ENCODE results near the gene DNAI1.

DNAI1 gene

DNA sequence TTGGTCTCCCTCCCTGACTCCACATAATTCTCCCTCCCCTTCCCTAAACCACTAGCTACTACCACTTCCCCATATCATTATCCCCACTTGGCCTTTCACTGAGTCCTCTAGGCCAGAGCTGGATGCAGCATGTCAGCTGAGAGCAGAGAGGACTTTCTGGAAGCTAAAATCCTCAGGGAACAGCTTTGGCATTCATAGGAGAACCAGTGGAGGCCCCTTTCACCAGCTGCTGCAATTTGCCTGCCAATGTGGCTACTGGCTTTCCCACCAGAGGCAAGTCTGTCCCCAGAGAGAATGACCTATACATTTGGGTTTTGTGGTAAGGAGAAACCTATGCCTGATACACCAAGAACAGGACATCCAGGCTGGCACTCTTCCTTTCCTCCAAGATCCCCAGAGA is 14.6 kb upstream of the DNAI1 start:
- Histone ChIP-seq H3K4ac (ENCODE audit: low read depth in 1 of 2, low read length in 2 of 2) (no peak overlapping the region), H3K14ac (ENCODE audit: low read length in 2 of 2) (no peak overlapping the region), H3K18ac (ENCODE audit: low read depth in 1 of 2, low read length in 2 of 2) (no peak overlapping the region), H3K4me2 (ENCODE audit: low read length, poor library complexity, severe bottlenecking) (no peak overlapping the region), H3K36me3 (ENCODE audit: control insufficient read depth in 1 of 2, insufficient read depth in 2 of 2, low read depth in 1 of 2, low read length in 2 of 2) (peaks cover 0 to 4% of the 10 kb centered on the region in 2 experiments), H2AK5ac (ENCODE audit: low read length, severe bottlenecking) (no peak overlapping the region), H3K23ac (ENCODE audit: low read length in 2 of 2) (no peak overlapping the region), H2AFZ (ENCODE audit: low read depth, low read length) (no peak overlapping the region), H2BK12ac (ENCODE audit: low read length in 2 of 2) (no peak overlapping the region), H3K9ac (ENCODE audit: low read length) (no peak overlapping the region), H2BK120ac (ENCODE audit: low read depth, low read length) (no peak overlapping the region), H3K4me1 (ENCODE audit: control insufficient read depth, insufficient read depth, low read depth, low read length) (peaks cover 2% of the 10 kb centered on the region), H3K27ac (ENCODE audit: low read length, poor library complexity, severe bottlenecking) (no peak overlapping the region), H3K9me3 (ENCODE audit: control insufficient read depth, low read length) (no peaks in the 10 kb centered on the region), H3K4me3 (ENCODE audit: insufficient read depth in 1 of 2, low read depth in 1 of 2, low read length in 2 of 2) (no peak overlapping the region), H3K79me1 (replicated peaks; ENCODE audit: low read length, poor library complexity, severe bottlenecking) (peaks cover 30% of the 10 kb centered on the region), H2BK15ac (ENCODE audit: low read depth, poor library complexity, severe bottlenecking) (no peak overlapping the region), H3K27me3 (ENCODE audit: control insufficient read depth in 1 of 2, insufficient read depth in 1 of 2, low read length in 2 of 2) (no peaks in the 10 kb centered on the region), H2BK5ac (ENCODE audit: low read depth, low read length, poor library complexity, severe bottlenecking) (no peak overlapping the region), H4K91ac (ENCODE audit: low read length) (no peak overlapping the region), H4K8ac (ENCODE audit: low read length) (no peak overlapping the region)
- DNase-seq, result no peak

- Histone ChIP-seq H3K27me3 (ENCODE audit: control insufficient read depth in 1 of 2, insufficient read depth in 1 of 2, low read length in 2 of 2) (no peaks in the 10 kb centered on the region), H2BK15ac (ENCODE audit: low read depth, poor library complexity, severe bottlenecking) (no peak overlapping the region), H3K18ac (ENCODE audit: low read depth in 1 of 2, low read length in 2 of 2) (no peak overlapping the region), H3K79me1 (replicated peaks; ENCODE audit: low read length, poor library complexity, severe bottlenecking) (peaks cover 31% of the 10 kb centered on the region), H3K4me1 (ENCODE audit: control insufficient read depth, insufficient read depth, low read depth, low read length) (peaks cover 6% of the 10 kb centered on the region), H3K9ac (ENCODE audit: low read length) (no peak overlapping the region), H3K14ac (ENCODE audit: low read length in 2 of 2) (no peak overlapping the region), H2AFZ (ENCODE audit: low read depth, low read length) (no peak overlapping the region), H3K23ac (ENCODE audit: low read length in 2 of 2) (no peak overlapping the region), H2BK120ac (ENCODE audit: low read depth, low read length) (no peak overlapping the region), H4K91ac (ENCODE audit: low read length) (no peak overlapping the region), H3K36me3 (ENCODE audit: control insufficient read depth in 1 of 2, insufficient read depth in 2 of 2, low read depth in 1 of 2, low read length in 2 of 2) (no peaks in the 10 kb centered on the region), H2BK5ac (ENCODE audit: low read depth, low read length, poor library complexity, severe bottlenecking) (no peak overlapping the region), H3K27ac (ENCODE audit: low read length, poor library complexity, severe bottlenecking) (no peak overlapping the region), H3K9me3 (ENCODE audit: control insufficient read depth, low read length) (no peaks in the 10 kb centered on the region), H2BK12ac (ENCODE audit: low read length in 2 of 2) (no peak overlapping the region), H3K4me3 (ENCODE audit: insufficient read depth in 1 of 2, low read depth in 1 of 2, low read length in 2 of 2) (no peak overlapping the region), H2AK5ac (ENCODE audit: low read length, severe bottlenecking) (no peak overlapping the region), H4K8ac (ENCODE audit: low read length) (no peak overlapping the region), H3K4ac (ENCODE audit: low read depth in 1 of 2, low read length in 2 of 2) (no peak overlapping the region), H3K4me2 (ENCODE audit: low read length, poor library complexity, severe bottlenecking) (no peak overlapping the region)
- DNase-seq, result peak; percentile 32
Observed at GRCh38 chr9:34446468-34446891, 12.1 kb upstream of the DNAI1 start.

GRCh38 chr9:34446951-34447350 is 11.7 kb upstream of the DNAI1 start:
- Histone ChIP-seq H3K14ac (ENCODE audit: low read length in 2 of 2) (no peak overlapping the region), H2AK5ac (ENCODE audit: low read length, severe bottlenecking) (no peak overlapping the region), H3K4ac (ENCODE audit: low read depth in 1 of 2, low read length in 2 of 2) (no peak overlapping the region), H3K27me3 (ENCODE audit: control insufficient read depth in 1 of 2, insufficient read depth in 1 of 2, low read length in 2 of 2) (no peaks in the 10 kb centered on the region), H4K8ac (ENCODE audit: low read length) (no peak overlapping the region), H3K27ac (ENCODE audit: low read length, poor library complexity, severe bottlenecking) (no peak overlapping the region), H3K4me3 (ENCODE audit: insufficient read depth in 1 of 2, low read depth in 1 of 2, low read length in 2 of 2) (no peak overlapping the region), H3K9ac (ENCODE audit: low read length) (no peak overlapping the region), H3K4me1 (ENCODE audit: control insufficient read depth, insufficient read depth, low read depth, low read length) (peaks cover 8% of the 10 kb centered on the region), H3K79me1 (replicated peaks; ENCODE audit: low read length, poor library complexity, severe bottlenecking) (peaks cover 31% of the 10 kb centered on the region), H2BK15ac (ENCODE audit: low read depth, poor library complexity, severe bottlenecking) (no peak overlapping the region), H2BK12ac (ENCODE audit: low read length in 2 of 2) (no peak overlapping the region), H3K36me3 (ENCODE audit: control insufficient read depth in 1 of 2, insufficient read depth in 2 of 2, low read depth in 1 of 2, low read length in 2 of 2) (no peaks in the 10 kb centered on the region), H2BK5ac (ENCODE audit: low read depth, low read length, poor library complexity, severe bottlenecking) (no peak overlapping the region), H3K9me3 (ENCODE audit: control insufficient read depth, low read length) (no peaks in the 10 kb centered on the region), H3K23ac (ENCODE audit: low read length in 2 of 2) (no peak overlapping the region), H2AFZ (ENCODE audit: low read depth, low read length) (no peak overlapping the region), H3K4me2 (ENCODE audit: low read length, poor library complexity, severe bottlenecking) (no peak overlapping the region), H2BK120ac (ENCODE audit: low read depth, low read length) (no peak overlapping the region), H4K91ac (ENCODE audit: low read length) (no peak overlapping the region), H3K18ac (ENCODE audit: low read depth in 1 of 2, low read length in 2 of 2) (no peak overlapping the region)
- no peak for DNase-seq
- WGBS, result 100% methylated on average over 1 of the region's 1 CpG

DNA sequence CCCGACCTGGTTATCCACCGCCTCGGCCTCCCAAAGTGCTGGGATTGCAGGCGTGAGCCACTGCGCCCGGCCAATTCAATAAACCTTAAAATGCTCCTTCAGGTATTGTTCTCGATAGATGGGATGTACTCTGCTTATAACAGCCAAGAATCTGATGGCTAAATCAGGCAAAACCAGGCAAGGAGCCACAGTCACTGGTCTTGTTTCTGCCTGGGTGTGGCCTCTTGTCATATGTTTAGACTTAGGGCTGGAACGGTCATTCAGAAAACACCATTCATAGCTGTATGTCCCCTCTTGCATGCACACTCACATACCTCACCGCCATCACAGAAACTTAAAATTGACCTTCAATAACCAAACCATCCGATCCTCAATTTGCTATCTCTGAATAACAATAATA is 8.0 kb upstream of the DNAI1 start:
- DNase-seq, result no peak
- H3K18ac ChIP-seq (ENCODE audit: low read depth in 1 of 2, low read length in 2 of 2), result no peak overlapping the region
- no peak overlapping the region for H2BK120ac ChIP-seq (ENCODE audit: low read depth, low read length)
- H3K4me2 ChIP-seq (ENCODE audit: low read length, poor library complexity, severe bottlenecking), result no peak overlapping the region
- H4K8ac ChIP-seq (ENCODE audit: low read length), result no peak overlapping the region
- H3K9ac ChIP-seq (ENCODE audit: low read length), result no peak overlapping the region
- peaks cover 29% of the 10 kb centered on the region for H3K79me1 ChIP-seq (replicated peaks; ENCODE audit: low read length, poor library complexity, severe bottlenecking)
- H3K23ac ChIP-seq (ENCODE audit: low read length in 2 of 2), result no peak overlapping the region
- no peak overlapping the region for H2AFZ ChIP-seq (ENCODE audit: low read depth, low read length)
- H4K91ac ChIP-seq (ENCODE audit: low read length), result no peak overlapping the region
- H2AK5ac ChIP-seq (ENCODE audit: low read length, severe bottlenecking), result no peak overlapping the region
- no peak overlapping the region for H3K27ac ChIP-seq (ENCODE audit: low read length, poor library complexity, severe bottlenecking)
- no peaks in the 10 kb centered on the region for H3K27me3 ChIP-seq (ENCODE audit: control insufficient read depth in 1 of 2, insufficient read depth in 1 of 2, low read length in 2 of 2)
- 96% methylated on average over 10 of the region's 10 CpGs for WGBS
- H3K4ac ChIP-seq (ENCODE audit: low read depth in 1 of 2, low read length in 2 of 2), result no peak overlapping the region
- H3K4me1 ChIP-seq (ENCODE audit: control insufficient read depth, insufficient read depth, low read depth, low read length), result peaks cover 9% of the 10 kb centered on the region
- H3K14ac ChIP-seq (ENCODE audit: low read length in 2 of 2), result no peak overlapping the region
- no peaks in the 10 kb centered on the region for H3K9me3 ChIP-seq (ENCODE audit: control insufficient read depth, low read length)
- H3K4me3 ChIP-seq (ENCODE audit: insufficient read depth in 1 of 2, low read depth in 1 of 2, low read length in 2 of 2), result no peak overlapping the region
- H2BK12ac ChIP-seq (ENCODE audit: low read length in 2 of 2), result no peak overlapping the region
- H2BK15ac ChIP-seq (ENCODE audit: low read depth, poor library complexity, severe bottlenecking), result no peak overlapping the region
- H2BK5ac ChIP-seq (ENCODE audit: low read depth, low read length, poor library complexity, severe bottlenecking), result no peak overlapping the region
- no peaks in the 10 kb centered on the region for H3K36me3 ChIP-seq (ENCODE audit: control insufficient read depth in 1 of 2, insufficient read depth in 2 of 2, low read depth in 1 of 2, low read length in 2 of 2)
